Sigmoid colon (tissue), 7 donors: ENCODE data around the gene TNF. TPM values are rescaled to one million over a fixed set of nuclear protein-coding genes. Genes with fewer than 3 reads are reported as not detected.

Experiments used
- DNase-seq: peaks from one replicate; pipeline ENCODE4 v3.0.0-alpha.2; 2019
- H3K27ac ChIP-seq, 4 donors: fragments of 200-600 bp; sonication (generic); one replicate each; pipeline ENCODE4 v1.5.1; 2016 to 2019; ENCODE audit warnings: mild to moderate bottlenecking in 1 of 4
- H3K27me3 ChIP-seq, 3 donors: fragments of 200-600 bp; sonication (generic); one replicate each; pipeline ENCODE4 v1.5.1; 2019; ENCODE audit warnings: mild to moderate bottlenecking in 1 of 3
- H3K36me3 ChIP-seq, 4 donors: fragments of 200-600 bp; sonication (generic); one replicate each; pipeline ENCODE4 v1.5.1; 2016 to 2019
- H3K4me1 ChIP-seq, 4 donors: fragments of 200-600 bp; sonication (generic); one replicate each; pipeline ENCODE4 v1.5.1; 2017 to 2019
- H3K4me3 ChIP-seq, 4 donors: fragments of 200-600 bp; sonication (generic); one replicate each; pipeline ENCODE4 v1.5.1; 2017 to 2019; ENCODE audit warnings: mild to moderate bottlenecking in 2 of 4, moderate library complexity in 1 of 4
- H3K9me3 ChIP-seq, 4 donors: fragments of 200-600 bp in 3 of 4; sonication (generic) in 3 of 4; one replicate each; pipeline versions ENCODE4 v1.5.1 to v1.6.1; 2013 to 2019
- CTCF ChIP-seq, 4 experiments: fragments of 450-650 bp in 3 of 4; fragments of 200-600 bp in 1 of 4; IDR thresholded peaks; one replicate each; pipeline ENCODE4 v1.5.1; 2016 to 2019; ENCODE audit warnings: antibody characterized with exemption in 4 of 4, mild to moderate bottlenecking in 3 of 4, moderate library complexity in 2 of 4
- EP300 ChIP-seq, 4 donors: sonication (generic); formaldehyde crosslinking; IDR thresholded peaks; one replicate each; pipeline ENCODE4 v1.6.1; 2017; ENCODE audit warnings: antibody characterized with exemption in 4 of 4
- POLR2A ChIP-seq, 2 donors: fragments of 450-650 bp; IDR thresholded peaks; one replicate each; pipeline ENCODE4 v1.6.1; 2016; ENCODE audit warnings: antibody characterized with exemption in 2 of 2, mild to moderate bottlenecking in 2 of 2, moderate library complexity in 2 of 2
- POLR2AphosphoS5 ChIP-seq, 4 donors: sonication (generic); formaldehyde crosslinking; IDR thresholded peaks; one replicate each; pipeline ENCODE4 v1.6.1; 2017; ENCODE audit warnings: antibody characterized with exemption in 4 of 4
- WGBS, 2 donors: extraction: QIAGEN DNeasy Blood & Tissue Kit; methylation state at CpG; one replicate each; pipeline ENCODE4 v1.1.7; 2013; 5-methylcytosine and 5-hydroxymethylcytosine counted together
- intact Hi-C: fragments of 100-400 bp; cut with DNase I; formaldehyde crosslinking; loops from one replicate; pipeline ENCODE4 v1.15.1; 2023
- polyA plus RNA-seq, 3 donors: library from polyadenylated mRNA; stranded (reverse); fragments of 200-250 nt; gene quantifications; one replicate each; pipeline ENCODE4 v1.2.3, GENCODE V29; 2013
- total RNA-seq, 4 donors: library from RNA; depleted of rRNA; stranded (reverse); fragments of >200 nt; gene quantifications; one replicate each; pipeline ENCODE4 v1.1.0, GENCODE V29; 2016
- donor health status: healthy with polysubstance abuse.
- donor health status: Bipolar disorder and iron deficiency.
- donor health status: healthy.

The TNF gene
- total and polyA plus RNA-seq, 7 donors = 0.33 to 2.6 (median 0.76) TPM; not detected in 3

GRCh38 chr6:31559606-31559957 lies 15.8 kb upstream of the TNF start:
- TF ChIP-seq POLR2A (IDR thresholded peaks at IDR 0.05) (no peak), CTCF (IDR thresholded peaks at IDR 0.05) (no peak), EP300 (IDR thresholded peaks at IDR 0.05) (no peak), POLR2AphosphoS5 (IDR thresholded peaks at IDR 0.05) (no peak)
- Histone ChIP-seq H3K9me3 (no peaks in the 10 kb centered on the region), H3K27ac (peak overlapping the region; percentile 40 to 55 (median 48)), H3K27me3 (no peaks in the 10 kb centered on the region), H3K36me3 (peaks cover 11 to 45% (median 20%) of the 10 kb centered on the region in 4 donors), H3K4me3 (no peak overlapping the region), H3K4me1 (peaks cover 0 to 20% (median 5%) of the 10 kb centered on the region in 4 donors)
- intact Hi-C loops = no loop called here
- DNase-seq = no peak
- 50 to 65% methylated on average over 4 of the region's 4 CpGs for WGBS, 2 donors

GRCh38 chr6:31559958-31560696 lies 15.2 kb upstream of the TNF start:
- Histone ChIP-seq H3K27me3 (no peaks in the 10 kb centered on the region), H3K36me3 (peaks cover 11 to 40% (median 20%) of the 10 kb centered on the region in 4 donors), H3K4me1 (peaks cover 0 to 20% (median 5%) of the 10 kb centered on the region in 4 donors), H3K4me3 (no peak overlapping the region), H3K9me3 (no peaks in the 10 kb centered on the region), H3K27ac (peak overlapping the region; percentile 40 to 55 (median 48))
- TF ChIP-seq POLR2AphosphoS5 (IDR thresholded peaks at IDR 0.05) = peak in 2 of 4 donors; percentile 24 to 48
- no peak for TF ChIP-seq CTCF (IDR thresholded peaks at IDR 0.05)
- 43 to 83% methylated on average over 7 of the region's 7 CpGs for WGBS, 2 donors
- intact Hi-C loops = no loop called here
- peak; percentile 73 for DNase-seq

GRCh38 chr6:31560697-31561058 lies 14.7 kb upstream of the TNF start:
- TF ChIP-seq POLR2AphosphoS5 (IDR thresholded peaks at IDR 0.05) (no peak), POLR2A (IDR thresholded peaks at IDR 0.05) (no peak), EP300 (IDR thresholded peaks at IDR 0.05) (no peak), CTCF (IDR thresholded peaks at IDR 0.05) (no peak)
- Histone ChIP-seq H3K27me3 (no peaks in the 10 kb centered on the region), H3K27ac (peak overlapping the region; percentile 40 to 55 (median 48)), H3K4me3 (no peak overlapping the region), H3K4me1 (peaks cover 0 to 20% (median 5%) of the 10 kb centered on the region in 4 donors), H3K36me3 (peaks cover 11 to 40% (median 20%) of the 10 kb centered on the region in 4 donors), H3K9me3 (no peaks in the 10 kb centered on the region)
- no peak for DNase-seq
- intact Hi-C loops = loop anchor here (1.0 kb wide), 1 partner anchor 41 kb away; no protein-coding TSS in a partner anchor

- Histone ChIP-seq H3K4me3 (no peak overlapping the region), H3K4me1 (no peaks in the 10 kb centered on the region), H3K27ac (no peak overlapping the region), H3K36me3 (no peaks in the 10 kb centered on the region), H3K27me3 (peaks cover 0 to 28% (median 0%) of the 10 kb centered on the region in 3 donors), H3K9me3 (no peaks in the 10 kb centered on the region)
- DNase-seq = no peak
- no peak for TF ChIP-seq CTCF (IDR thresholded peaks at IDR 0.05)
- TF ChIP-seq POLR2A (IDR thresholded peaks at IDR 0.05) = no peak
- TF ChIP-seq EP300 (IDR thresholded peaks at IDR 0.05) = no peak
- TF ChIP-seq POLR2AphosphoS5 (IDR thresholded peaks at IDR 0.05) = no peak
- intact Hi-C loops = no loop called here
- 50 to 52% methylated on average over 9 of the region's 9 CpGs for WGBS, 2 donors
These were observed 7.6 kb upstream of the TNF start for GRCh38 chr6:31567531-31568370.
